Femur (tissue), 1 donor: ENCODE measurements around the gene GSTA3.
"Not testable (repeated sequence)": the region's sequence is repeated elsewhere in the genome, so short reads cannot be mapped to it uniquely, and the experiment has no call there.

Source experiments
- DNase-seq: peaks from one replicate; pipeline ENCODE4 v3.0.0-alpha.2; 2017

Gene GSTA3

GRCh38 chr6:52909131-52909530, 367 bp downstream of the GSTA3 start:
- DNase-seq, result no peak

GRCh38 chr6:52908526-52908925, 972 bp downstream of the GSTA3 start:
- DNase-seq, result no peak

GRCh38 chr6:52904562-52905279, 4.8 kb downstream of the GSTA3 start:
- DNase-seq, result no peak

- DNase-seq, result no peak
Observed at GRCh38 chr6:52900536-52900935, 9.0 kb downstream of the GSTA3 start.

- not testable (repeated sequence) for DNase-seq
Observed at GRCh38 chr6:52895790-52896189, 13.7 kb downstream of the GSTA3 start.

- DNase-seq, result no peak
Observed at GRCh38 chr6:52894285-52894684, 15.2 kb downstream of the GSTA3 start.

GRCh38 chr6:52893803-52894202, 15.7 kb downstream of the GSTA3 start:
- DNase-seq, result no peak

- no peak for DNase-seq
Observed at GRCh38 chr6:52893221-52893620, 16.3 kb downstream of the GSTA3 start.

GRCh38 chr6:52890018-52890417, 19.5 kb downstream of the GSTA3 start:
- no peak for DNase-seq

GRCh38 chr6:52887910-52888524, 21.5 kb downstream of the GSTA3 start:
- DNase-seq, result no peak

- DNase-seq, result peak; percentile 73
Observed at GRCh38 chr6:52881996-52882841, 27.3 kb downstream of the GSTA3 start.

GRCh38 chr6:52881662-52881995, 27.9 kb downstream of the GSTA3 start:
- DNase-seq, result peak; percentile 31

GRCh38 chr6:52877786-52878185, 31.7 kb downstream of the GSTA3 start:
- no peak for DNase-seq

- no peak for DNase-seq
Observed at GRCh38 chr6:52877168-52877567, 32.3 kb downstream of the GSTA3 start.

- DNase-seq, result no peak
Observed at GRCh38 chr6:52876056-52876787, 33.3 kb downstream of the GSTA3 start.

- DNase-seq, result no peak
Observed at GRCh38 chr6:52872031-52872430, 37.5 kb downstream of the GSTA3 start.

GRCh38 chr6:52871621-52872020, 37.9 kb downstream of the GSTA3 start:
- DNase-seq, result no peak

GRCh38 chr6:52870335-52871091, 39.0 kb downstream of the GSTA3 start:
- not testable (repeated sequence) for DNase-seq

- DNase-seq, result not testable (repeated sequence)
Observed at GRCh38 chr6:52868899-52869298, 40.6 kb downstream of the GSTA3 start.

GRCh38 chr6:52868240-52868639, 41.3 kb downstream of the GSTA3 start:
- no peak for DNase-seq

GRCh38 chr6:52861151-52861550, 48.3 kb downstream of the GSTA3 start:
- DNase-seq, result not testable (repeated sequence)

GRCh38 chr6:52858416-52858815, 51.1 kb downstream of the GSTA3 start:
- DNase-seq, result no peak
